NCI-H2196 (cell line): ENCODE data around the gene RNF222.
"Not testable (repeated sequence)": the region's sequence is repeated elsewhere in the genome, so short reads cannot be mapped to it uniquely, and the experiment has no call there.

Experiments
- DNase-seq: peaks from one replicate; lab custom pipeline; 2025; ENCODE audit not compliant: unreplicated experiment; lab: John Stamatoyannopoulos, UW

RNF222 gene

DNA sequence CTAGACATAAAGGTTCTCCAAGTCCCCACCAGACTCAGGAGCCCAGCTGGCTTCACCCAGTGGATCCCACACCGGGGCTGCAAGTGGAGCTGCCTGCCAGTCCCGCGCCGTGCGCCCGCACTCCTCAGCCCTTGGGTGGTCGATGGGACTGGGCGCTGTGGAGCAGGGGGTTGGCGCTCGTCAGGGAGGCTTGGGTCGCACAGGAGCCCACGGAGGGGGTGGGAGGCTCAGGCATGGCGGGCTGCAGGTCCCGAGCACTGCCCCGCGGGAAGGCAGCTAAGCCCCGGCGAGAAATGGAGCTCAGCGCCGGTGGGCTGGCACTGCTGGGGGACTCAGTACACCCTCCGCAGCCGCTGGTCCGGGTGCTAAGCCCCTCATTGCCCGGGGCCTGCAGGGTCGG lies 50.6 kb downstream of the RNF222 start:
- not testable (repeated sequence) for DNase-seq

DNA sequence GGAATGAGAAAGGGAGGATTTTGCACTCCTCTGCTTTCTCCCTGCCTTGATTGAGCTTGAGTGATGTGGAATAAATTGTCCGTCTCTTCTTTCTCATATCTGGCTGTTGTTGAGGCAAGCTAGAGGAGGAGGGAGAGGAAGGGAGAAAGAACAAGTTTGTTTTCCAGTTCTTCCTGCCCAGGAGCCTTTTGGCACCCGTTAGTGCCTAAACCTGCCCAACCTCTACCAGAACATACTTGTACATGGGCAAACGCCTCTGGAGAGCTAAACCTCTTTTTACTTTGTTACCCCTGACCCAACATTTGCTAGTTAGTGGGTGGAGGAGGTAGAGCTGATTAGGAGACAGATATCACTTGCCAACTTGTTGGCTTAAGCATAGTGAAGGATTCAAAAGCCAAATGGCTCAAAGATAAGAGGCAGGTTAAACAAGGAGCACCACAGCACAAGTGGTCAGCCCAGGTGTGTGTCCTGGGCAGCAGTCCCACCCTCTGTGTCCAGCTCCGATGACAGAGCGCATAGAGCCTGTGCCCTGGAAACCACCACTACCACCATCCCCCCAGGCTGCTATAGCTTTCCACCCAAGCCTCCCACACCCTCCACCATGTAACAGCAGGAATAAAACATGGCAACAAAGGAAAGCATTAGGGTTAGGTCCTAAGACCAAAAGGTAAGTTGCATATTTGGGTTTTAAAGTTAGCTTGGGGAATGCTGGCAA lies 51.5 kb downstream of the RNF222 start:
- no peak for DNase-seq

DNA sequence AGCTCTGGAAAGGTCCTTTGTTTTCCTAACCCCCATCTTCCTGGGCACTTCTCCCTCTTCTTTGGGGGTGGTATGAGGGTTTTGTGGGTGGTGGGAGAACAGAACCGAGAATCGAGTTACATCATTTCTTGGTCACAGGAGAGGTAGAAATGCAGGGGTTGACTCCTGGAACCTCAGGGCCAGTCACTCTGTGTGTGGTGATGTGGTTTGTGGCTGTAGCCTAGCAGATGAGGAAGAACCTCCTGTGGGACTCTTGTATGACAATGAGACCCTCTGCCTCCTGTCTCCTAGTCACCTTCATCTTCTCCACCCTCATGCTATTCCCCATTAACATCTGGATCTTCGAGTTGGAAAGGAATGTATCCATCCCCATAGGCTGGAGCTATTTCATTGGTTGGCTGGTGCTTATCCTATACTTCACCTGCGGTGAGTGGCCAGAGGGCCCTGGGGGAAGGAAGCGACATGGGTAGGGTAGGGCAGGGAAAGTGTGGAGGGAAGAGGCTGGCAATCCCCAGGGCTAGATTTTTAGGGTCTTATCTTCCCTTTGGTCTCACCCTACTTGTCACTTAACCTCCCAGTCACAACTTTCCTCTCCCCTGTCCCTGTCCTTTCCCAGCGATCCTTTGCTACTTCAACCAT lies 52.5 kb downstream of the RNF222 start:
- no peak for DNase-seq

DNA sequence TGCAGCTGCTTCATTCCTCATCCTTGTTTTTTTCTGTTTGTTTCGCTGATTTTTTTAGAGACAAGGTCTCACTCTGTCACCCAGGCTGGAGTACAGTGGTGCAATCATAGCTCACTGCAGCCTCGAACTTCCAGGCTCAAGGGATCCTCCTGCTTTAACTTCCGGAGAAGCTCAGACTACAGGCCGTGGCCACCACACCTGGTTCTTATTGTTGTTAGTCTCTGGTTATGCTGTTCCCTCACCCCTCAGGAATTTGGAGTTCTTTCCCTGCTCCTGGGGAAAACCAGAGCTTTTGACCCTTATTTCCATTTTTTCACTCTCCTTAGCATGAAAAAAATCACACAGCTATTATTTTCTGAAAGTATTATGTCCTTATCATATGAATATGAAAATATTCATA lies 56.2 kb downstream of the RNF222 start:
- no peak for DNase-seq
